ENCODE measurements around the gene DHX58. TPM values are rescaled to one million over a fixed set of nuclear protein-coding genes. Genes with fewer than 3 reads are reported as not detected.

DHX58 gene
- total and polyA plus RNA-seq, 10 of the 15 experiments (the other 5 are each of a cell fraction or from before 2014, with no cell fraction given): 3.5 to 69.8 (median 16.4) TPM

GRCh38 chr17:42072323-42073187 lies 40.0 kb downstream of the DHX58 start (continued):
- TF ChIP-seq TCF3 (IDR thresholded peaks at IDR 0.05; ENCODE audit: borderline replicate concordance, insufficient read depth, low read depth, low read length): no peak
- TF ChIP-seq, protein P1, sequence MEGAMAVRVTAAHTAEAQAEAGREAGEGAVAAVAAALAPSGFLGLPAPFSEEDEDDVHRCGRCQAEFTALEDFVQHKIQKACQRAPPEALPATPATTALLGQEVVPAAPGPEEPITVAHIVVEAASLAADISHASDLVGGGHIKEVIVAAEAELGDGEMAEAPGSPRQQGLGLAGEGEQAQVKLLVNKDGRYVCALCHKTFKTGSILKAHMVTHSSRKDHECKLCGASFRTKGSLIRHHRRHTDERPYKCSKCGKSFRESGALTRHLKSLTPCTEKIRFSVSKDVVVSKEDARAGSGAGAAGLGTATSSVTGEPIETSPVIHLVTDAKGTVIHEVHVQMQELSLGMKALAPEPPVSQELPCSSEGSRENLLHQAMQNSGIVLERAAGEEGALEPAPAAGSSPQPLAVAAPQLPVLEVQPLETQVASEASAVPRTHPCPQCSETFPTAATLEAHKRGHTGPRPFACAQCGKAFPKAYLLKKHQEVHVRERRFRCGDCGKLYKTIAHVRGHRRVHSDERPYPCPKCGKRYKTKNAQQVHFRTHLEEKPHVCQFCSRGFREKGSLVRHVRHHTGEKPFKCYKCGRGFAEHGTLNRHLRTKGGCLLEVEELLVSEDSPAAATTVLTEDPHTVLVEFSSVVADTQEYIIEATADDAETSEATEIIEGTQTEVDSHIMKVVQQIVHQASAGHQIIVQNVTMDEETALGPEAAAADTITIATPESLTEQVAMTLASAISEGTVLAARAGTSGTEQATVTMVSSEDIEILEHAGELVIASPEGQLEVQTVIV (IDR thresholded peaks at IDR 0.05; ENCODE audit: borderline replicate concordance, partially characterized antibody): no peak
- no peak for TF ChIP-seq PAX8 (IDR thresholded peaks at IDR 0.05)
- TF ChIP-seq RAD21 (IDR thresholded peaks at IDR 0.05; ENCODE audit: insufficient read depth, low read depth, low read length): no peak
- no peak for TF ChIP-seq ZBTB11 (CRISPR knock-in tag; IDR thresholded peaks at IDR 0.05)
- TF ChIP-seq SREBF2 (IDR thresholded peaks at IDR 0.05; ENCODE audit: low read length): no peak
- TF ChIP-seq LARP7 (IDR thresholded peaks at IDR 0.05): 0 out of 2 replicates have a peak, but pooled peaks have one; percentile 21
